Fibroblast of lung (primary cell): ENCODE measurements around the gene BORA. TPM values are rescaled to one million over a fixed set of nuclear protein-coding genes. Genes with fewer than 3 reads are reported as not detected.

ENCODE experiments used
- DNase-seq, 2 donors: peaks; one replicate each; pipeline versions ENCODE4 v3.0.0 to v3.0.0-alpha.2; 2010; ENCODE audit warnings: low read depth in 2 of 2
- H2AFZ ChIP-seq: 2 replicates; pipeline ENCODE4 v1.5.1; 2012; ENCODE audit warnings: low read length, control low read depth, inconsistent platforms
- H3K27ac ChIP-seq: 2 replicates; pipeline ENCODE4 v1.5.1; 2011; ENCODE audit warnings: low read length, control low read depth; ENCODE audit not compliant: insufficient read depth
- H3K27me3 ChIP-seq: 2 replicates; pipeline ENCODE4 v1.5.1; 2011; ENCODE audit warnings: mild to moderate bottlenecking, low read length; ENCODE audit not compliant: control insufficient read depth, insufficient read depth
- H3K36me3 ChIP-seq: 2 replicates; pipeline ENCODE4 v1.5.1; 2011; ENCODE audit warnings: low read length; ENCODE audit not compliant: control insufficient read depth, insufficient read depth
- H3K4me1 ChIP-seq: 2 replicates; pipeline ENCODE4 v1.5.1; 2011; ENCODE audit warnings: low read length; ENCODE audit not compliant: control insufficient read depth, insufficient read depth; ENCODE audit errors: extremely low read depth
- H3K4me2 ChIP-seq: 2 replicates; pipeline ENCODE4 v1.5.1; 2011; ENCODE audit warnings: low read length, control low read depth; ENCODE audit not compliant: insufficient read depth; ENCODE audit errors: extremely low read depth
- H3K4me3 ChIP-seq, 4 experiments: fragments of 200-600 bp in 1 of 4; sonication (generic) in 1 of 4; replicated peaks in 1 of 4; 2 replicates each; pipeline ENCODE4 v1.5.1; 2011 to 2016; ENCODE audit warnings: low read length in 4 of 4, low read depth in 3 of 4, mild to moderate bottlenecking in 3 of 4, control low read depth in 2 of 4, inconsistent platforms in 1 of 4, mixed read lengths in 1 of 4; ENCODE audit not compliant: insufficient read depth in 1 of 4; ENCODE audit errors: control extremely low read depth in 1 of 4
- H3K79me2 ChIP-seq: 2 replicates; pipeline ENCODE4 v1.5.1; 2012; ENCODE audit warnings: mild to moderate bottlenecking, low read length, inconsistent platforms; ENCODE audit not compliant: control insufficient read depth, insufficient read depth
- H3K9ac ChIP-seq: 2 replicates; pipeline ENCODE4 v1.5.1; 2011; ENCODE audit warnings: mild to moderate bottlenecking, low read length, control low read depth; ENCODE audit not compliant: insufficient read depth
- H3K9me3 ChIP-seq: 2 replicates; pipeline ENCODE4 v1.5.1; 2012; ENCODE audit warnings: low read depth, low read length; ENCODE audit not compliant: control insufficient read depth, insufficient read depth
- H4K20me1 ChIP-seq: 2 replicates; pipeline ENCODE4 v1.5.1; 2011; ENCODE audit warnings: low read length; ENCODE audit not compliant: control insufficient read depth, insufficient read depth; ENCODE audit errors: extremely low read depth
- EZH2 ChIP-seq: IDR thresholded peaks from 2 replicates; pipeline ENCODE4 v1.5.1; 2012; ENCODE audit warnings: low read length, control low read depth, mild to moderate bottlenecking; ENCODE audit errors: missing control alignments
- polyA plus RNA-seq, 2 donors: library from polyadenylated mRNA; depleted of rRNA in 1 of 2; stranded (reverse) in 1 of 2; unstranded in 1 of 2; fragments of >200 nt; gene quantifications; 2 replicates each; pipeline ENCODE4 v1.2.1, GENCODE V29; 2011 to 2012; ENCODE audit warnings: missing spikeins in 1 of 2
- total RNA-seq: library from RNA; depleted of rRNA; stranded (reverse); fragments of >200 nt; gene quantifications from 2 replicates; pipeline ENCODE4 v1.2.1, GENCODE V29; 2014
- TF ChIP-seq, protein P1 (sequence below), 2 donors: IDR thresholded peaks in 1 of 2; conservative IDR thresholded peaks in 1 of 2; 1 replicate in 1 of 2; 2 replicates in 1 of 2; pipeline ENCODE4 v1.5.1; 2011 to 2012; ENCODE audit warnings: low read length in 2 of 2, control low read depth in 1 of 2, inconsistent platforms in 1 of 2, low read depth in 1 of 2, mild to moderate bottlenecking in 1 of 2

The BORA gene
- total and polyA plus RNA-seq, 2 donors (not counting 1 experiment from before 2014, with no cell fraction given): 2.0 to 4.8 TPM

DNA sequence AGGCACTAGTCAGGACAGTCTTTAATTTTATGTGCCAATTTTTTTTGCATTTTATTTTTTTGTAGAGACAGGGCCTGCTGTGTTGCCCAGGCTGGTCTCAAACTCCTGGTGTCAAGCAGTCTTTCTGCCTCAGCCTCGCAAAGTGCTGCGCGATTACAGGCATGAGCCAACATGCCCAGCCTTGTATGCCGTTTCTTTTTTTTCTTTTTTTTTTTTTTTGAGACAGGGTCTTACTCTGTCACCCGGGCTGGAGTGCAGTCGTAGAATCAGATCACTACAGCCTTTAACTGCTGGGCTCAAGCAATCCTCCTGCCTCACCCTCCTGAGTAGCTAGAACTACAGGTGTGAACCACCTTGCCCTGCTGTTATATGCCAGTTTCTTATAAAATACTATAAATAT lies 26.4 kb downstream of the BORA start:
- no peak overlapping the region for H3K4me3 ChIP-seq
- no peak overlapping the region for H3K9ac ChIP-seq
- no peaks in the 10 kb centered on the region for H3K27me3 ChIP-seq
- no peaks in the 10 kb centered on the region for H3K9me3 ChIP-seq
- peaks cover 9% of the 10 kb centered on the region for H3K36me3 ChIP-seq
- TF ChIP-seq, protein P1, sequence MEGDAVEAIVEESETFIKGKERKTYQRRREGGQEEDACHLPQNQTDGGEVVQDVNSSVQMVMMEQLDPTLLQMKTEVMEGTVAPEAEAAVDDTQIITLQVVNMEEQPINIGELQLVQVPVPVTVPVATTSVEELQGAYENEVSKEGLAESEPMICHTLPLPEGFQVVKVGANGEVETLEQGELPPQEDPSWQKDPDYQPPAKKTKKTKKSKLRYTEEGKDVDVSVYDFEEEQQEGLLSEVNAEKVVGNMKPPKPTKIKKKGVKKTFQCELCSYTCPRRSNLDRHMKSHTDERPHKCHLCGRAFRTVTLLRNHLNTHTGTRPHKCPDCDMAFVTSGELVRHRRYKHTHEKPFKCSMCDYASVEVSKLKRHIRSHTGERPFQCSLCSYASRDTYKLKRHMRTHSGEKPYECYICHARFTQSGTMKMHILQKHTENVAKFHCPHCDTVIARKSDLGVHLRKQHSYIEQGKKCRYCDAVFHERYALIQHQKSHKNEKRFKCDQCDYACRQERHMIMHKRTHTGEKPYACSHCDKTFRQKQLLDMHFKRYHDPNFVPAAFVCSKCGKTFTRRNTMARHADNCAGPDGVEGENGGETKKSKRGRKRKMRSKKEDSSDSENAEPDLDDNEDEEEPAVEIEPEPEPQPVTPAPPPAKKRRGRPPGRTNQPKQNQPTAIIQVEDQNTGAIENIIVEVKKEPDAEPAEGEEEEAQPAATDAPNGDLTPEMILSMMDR (conservative IDR thresholded peaks at IDR 0.05 in 1 of 2, IDR thresholded peaks at IDR 0.05 in 1 of 2; ENCODE audit: low read depth in 1 of 2, low read length in 2 of 2): no peak
- no peak for TF ChIP-seq EZH2
- no peaks in the 10 kb centered on the region for H3K4me1 ChIP-seq
- H3K79me2 ChIP-seq: no peaks in the 10 kb centered on the region
- H3K27ac ChIP-seq: no peak overlapping the region
- H2AFZ ChIP-seq: no peak overlapping the region
- no peak for DNase-seq
- H3K4me2 ChIP-seq: no peak overlapping the region
- no peaks in the 10 kb centered on the region for H4K20me1 ChIP-seq

DNA sequence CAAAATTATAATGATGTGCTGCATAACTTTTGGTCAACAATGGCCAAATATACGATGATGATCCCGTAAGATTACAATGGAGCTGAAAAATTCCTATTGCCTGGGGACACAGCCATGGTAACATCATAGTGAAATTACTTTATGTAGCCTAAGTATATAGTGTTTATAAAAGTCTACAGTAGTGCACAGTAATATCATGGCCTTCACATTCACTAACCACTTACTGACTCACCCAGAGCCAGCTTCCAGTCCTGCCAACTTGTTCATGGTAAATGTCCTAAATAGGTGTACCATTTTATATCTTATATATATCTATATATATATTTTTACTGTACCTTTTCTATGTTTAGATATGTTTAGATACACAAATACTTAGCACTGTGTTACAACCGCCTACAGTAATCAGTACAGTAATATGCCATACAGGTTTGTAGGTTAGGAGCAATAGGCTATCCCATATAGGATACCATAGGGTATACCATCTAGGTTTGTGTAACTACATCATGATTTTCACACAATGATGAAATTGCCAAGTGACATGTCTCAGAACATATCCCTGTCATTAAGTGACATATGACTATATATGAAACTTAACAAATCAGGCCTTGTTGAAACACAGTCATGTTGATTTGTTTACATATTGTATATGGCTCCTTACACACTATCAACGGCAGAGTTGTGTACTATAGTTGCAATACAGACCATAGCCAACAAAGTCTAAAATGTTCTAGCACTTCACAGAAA lies 30.2 kb downstream of the BORA start:
- Histone ChIP-seq H3K36me3 (peaks cover 10% of the 10 kb centered on the region), H3K79me2 (no peaks in the 10 kb centered on the region), H3K9me3 (no peaks in the 10 kb centered on the region), H3K4me3 (no peak overlapping the region), H3K27me3 (no peaks in the 10 kb centered on the region), H3K27ac (no peak overlapping the region), H3K4me2 (no peak overlapping the region), H3K4me1 (no peaks in the 10 kb centered on the region), H3K9ac (no peak overlapping the region), H2AFZ (no peak overlapping the region), H4K20me1 (no peaks in the 10 kb centered on the region)
- peak in 1 of 2 donors; percentile 10 for DNase-seq
- no peak for TF ChIP-seq EZH2
- TF ChIP-seq, protein P1 (conservative IDR thresholded peaks at IDR 0.05 in 1 of 2, IDR thresholded peaks at IDR 0.05 in 1 of 2; ENCODE audit: low read depth in 1 of 2, low read length in 2 of 2): no peak

DNA sequence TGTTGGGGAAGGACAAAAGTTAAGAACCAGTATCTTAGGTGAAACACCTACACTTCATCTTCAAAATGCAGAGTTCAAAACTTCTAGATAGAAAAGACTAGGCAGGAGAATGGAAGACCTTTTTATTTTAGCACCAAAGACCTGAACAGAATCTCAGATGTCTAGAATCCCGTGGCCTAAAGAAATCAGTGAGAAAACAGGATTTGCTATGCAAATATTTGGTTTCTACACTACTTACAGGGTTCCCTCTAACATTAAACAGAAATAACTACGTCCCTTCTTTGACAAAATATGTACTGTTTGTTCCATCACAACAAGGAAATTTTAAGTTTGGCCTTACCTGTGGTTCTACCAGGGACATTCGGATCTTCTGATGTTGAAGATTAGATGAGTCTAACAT lies 32.5 kb downstream of the BORA start:
- Histone ChIP-seq H3K79me2 (no peaks in the 10 kb centered on the region), H2AFZ (no peak overlapping the region), H3K4me3 (no peak overlapping the region), H3K4me1 (no peaks in the 10 kb centered on the region), H3K9ac (no peak overlapping the region), H3K36me3 (peaks cover 12% of the 10 kb centered on the region), H3K27ac (no peak overlapping the region), H4K20me1 (no peaks in the 10 kb centered on the region), H3K27me3 (no peaks in the 10 kb centered on the region), H3K9me3 (no peaks in the 10 kb centered on the region), H3K4me2 (no peak overlapping the region)
- TF ChIP-seq, protein P1 (conservative IDR thresholded peaks at IDR 0.05 in 1 of 2, IDR thresholded peaks at IDR 0.05 in 1 of 2; ENCODE audit: low read depth in 1 of 2, low read length in 2 of 2): no peak
- TF ChIP-seq EZH2: no peak
- DNase-seq: no peak
